Neuronal stem cell (in vitro differentiated cells): ENCODE data around the gene IRAK2.

Source experiments
- DNase-seq: peaks from one replicate; pipeline ENCODE4 v3.0.0-alpha.2; 2013; ENCODE audit warnings: low spot score
- H2AFZ ChIP-seq: one replicate; pipeline ENCODE4 v1.6.1; 2013; ENCODE audit warnings: mild to moderate bottlenecking, low read length, inconsistent platforms
- H2AK5ac ChIP-seq: 2 replicates; pipeline ENCODE4 v1.6.1; 2013; ENCODE audit warnings: low read depth, mild to moderate bottlenecking, inconsistent platforms, low read length, moderate library complexity, mixed read lengths
- H2BK120ac ChIP-seq: 2 replicates; pipeline ENCODE4 v1.6.1; 2013; ENCODE audit warnings: low read depth, mild to moderate bottlenecking, inconsistent platforms, low read length, moderate library complexity, mixed read lengths
- H2BK12ac ChIP-seq: one replicate; pipeline ENCODE4 v1.6.1; 2013; ENCODE audit warnings: low read length, inconsistent platforms
- H2BK15ac ChIP-seq: 2 replicates; pipeline ENCODE4 v1.6.1; 2013; ENCODE audit warnings: mild to moderate bottlenecking, low read length, inconsistent platforms, mixed read lengths
- H2BK5ac ChIP-seq: one replicate; pipeline ENCODE4 v1.6.1; 2013; ENCODE audit warnings: inconsistent platforms, mild to moderate bottlenecking, low read length, moderate library complexity
- H3K14ac ChIP-seq: one replicate; pipeline ENCODE4 v1.6.1; 2013; ENCODE audit warnings: low read length, inconsistent platforms
- H3K18ac ChIP-seq: 2 replicates; pipeline ENCODE4 v1.6.1; 2013; ENCODE audit warnings: low read length, inconsistent platforms
- H3K23ac ChIP-seq: 2 replicates; pipeline ENCODE4 v1.6.1; 2013; ENCODE audit warnings: low read depth, mild to moderate bottlenecking, mixed read lengths, low read length, inconsistent platforms; ENCODE audit not compliant: poor library complexity
- H3K27ac ChIP-seq: replicated peaks from 3 replicates; pipeline ENCODE4 v1.5.1; 2013; ENCODE audit warnings: low read length, inconsistent platforms
- H3K27me3 ChIP-seq, 3 experiments: 2 replicates each; pipeline ENCODE4 v1.6.1; 2013; ENCODE audit warnings: low read length in 3 of 3, mild to moderate bottlenecking in 2 of 3, inconsistent platforms in 1 of 3, low read depth in 1 of 3, mixed read lengths in 1 of 3, moderate library complexity in 1 of 3; ENCODE audit not compliant: control insufficient read depth in 3 of 3, insufficient read depth in 3 of 3
- H3K36me3 ChIP-seq, 2 donors: replicated peaks in 1 of 2; 2 replicates each; pipeline ENCODE4 v1.6.1; 2013; ENCODE audit warnings: low read length in 2 of 2; ENCODE audit not compliant: control insufficient read depth in 2 of 2, insufficient read depth in 2 of 2
- H3K4ac ChIP-seq: 2 replicates; pipeline ENCODE4 v1.6.1; 2013; ENCODE audit warnings: inconsistent platforms, mild to moderate bottlenecking, low read length, moderate library complexity
- H3K4me1 ChIP-seq, 2 donors: 1 replicate in 1 of 2; 2 replicates in 1 of 2; pipeline ENCODE4 v1.6.1; 2013; ENCODE audit warnings: low read length in 2 of 2, low read depth in 1 of 2; ENCODE audit not compliant: control insufficient read depth in 2 of 2, insufficient read depth in 1 of 2
- H3K4me2 ChIP-seq: one replicate; pipeline ENCODE4 v1.6.1; 2013; ENCODE audit warnings: mild to moderate bottlenecking, low read length, inconsistent platforms; ENCODE audit not compliant: insufficient read depth, poor library complexity, severe bottlenecking
- H3K4me3 ChIP-seq, 2 donors: 2 replicates each; pipeline ENCODE4 v1.5.1; 2013; ENCODE audit warnings: low read length in 2 of 2, mild to moderate bottlenecking in 2 of 2, inconsistent platforms in 1 of 2, moderate library complexity in 1 of 2
- H3K79me1 ChIP-seq: one replicate; pipeline ENCODE4 v1.6.1; 2013; ENCODE audit warnings: low read depth, mild to moderate bottlenecking, inconsistent platforms, low read length, moderate library complexity
- H3K9ac ChIP-seq: one replicate; pipeline ENCODE4 v1.6.1; 2013; ENCODE audit warnings: mild to moderate bottlenecking, low read depth, low read length, inconsistent platforms; ENCODE audit not compliant: poor library complexity
- H3K9me3 ChIP-seq, 2 donors: replicated peaks in 1 of 2; 2 replicates each; pipeline versions ENCODE3 to v1.6.1; 2013; ENCODE audit warnings: low read length in 2 of 2, mild to moderate bottlenecking in 2 of 2, inconsistent platforms in 1 of 2, low read depth in 1 of 2, mixed read lengths in 1 of 2, moderate library complexity in 1 of 2; ENCODE audit not compliant: control insufficient read depth in 2 of 2, insufficient read depth in 1 of 2
- H4K8ac ChIP-seq: one replicate; pipeline ENCODE4 v1.6.1; 2013; ENCODE audit warnings: low read depth, mild to moderate bottlenecking, inconsistent platforms, low read length, moderate library complexity
- H4K91ac ChIP-seq: one replicate; pipeline ENCODE4 v1.6.1; 2013; ENCODE audit warnings: low read length, low read depth, mild to moderate bottlenecking, inconsistent platforms; ENCODE audit not compliant: poor library complexity
- WGBS, 2 donors: extraction: QIAGEN DNeasy Blood & Tissue Kit; methylation state at CpG; one replicate each; pipeline ENCODE4 v1.1.7; 2013; ENCODE audit warnings: missing lambda C conversion rate in 2 of 2, mixed read lengths in 1 of 2; ENCODE audit not compliant: insufficient read length in 2 of 2, insufficient replicate concordance in 1 of 2; ENCODE audit errors: extremely low coverage in 2 of 2; 5-methylcytosine and 5-hydroxymethylcytosine counted together

Gene IRAK2

DNA sequence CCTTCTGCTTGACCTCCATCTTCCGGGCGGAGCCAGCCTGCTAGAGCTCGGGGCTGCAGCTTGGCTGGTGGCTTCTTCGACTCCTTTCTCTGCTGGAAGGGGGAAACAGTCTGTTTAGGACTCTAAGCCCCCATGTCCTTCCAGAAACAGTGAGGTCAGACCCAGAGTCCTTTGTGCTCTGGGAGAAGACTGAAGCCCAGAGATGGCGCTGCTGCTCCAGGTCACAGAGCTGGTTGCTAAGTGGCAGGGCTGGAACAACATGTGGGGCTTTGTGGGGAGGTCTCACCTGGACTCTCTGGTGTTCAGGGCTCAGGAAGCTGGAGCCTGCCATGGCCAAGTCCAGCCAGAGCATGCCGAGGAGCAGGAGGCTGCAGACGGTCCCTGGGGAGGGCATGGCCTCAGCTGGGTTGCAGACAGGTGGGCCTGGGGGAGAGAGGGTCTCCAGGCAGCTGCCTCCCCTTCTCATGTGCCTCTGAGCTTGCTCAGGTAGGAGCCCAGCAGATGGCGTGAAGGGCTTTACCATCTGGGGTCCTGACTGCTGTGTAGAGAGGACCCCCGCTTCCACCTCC, 125.2 kb downstream of the IRAK2 start:
- no peak overlapping the region for H3K23ac ChIP-seq
- no peak overlapping the region for H3K4me3 ChIP-seq
- H3K27me3 ChIP-seq = no peaks in the 10 kb centered on the region
- no peaks in the 10 kb centered on the region for H3K9me3 ChIP-seq
- H3K18ac ChIP-seq = peak overlapping the region; percentile 71
- peak overlapping the region; percentile 46 for H3K9ac ChIP-seq
- peaks cover 10 to 18% of the 10 kb centered on the region in 2 donors for H3K4me1 ChIP-seq
- H4K8ac ChIP-seq = no peak overlapping the region
- peak overlapping the region; percentile 40 for H2BK5ac ChIP-seq
- H2AFZ ChIP-seq = no peak overlapping the region
- H3K14ac ChIP-seq = peak overlapping the region; percentile 85
- H3K27ac ChIP-seq = no peak overlapping the region
- H3K79me1 ChIP-seq = no peaks in the 10 kb centered on the region
- H2BK15ac ChIP-seq = no peak overlapping the region
- H3K4ac ChIP-seq = no peak overlapping the region
- H3K4me2 ChIP-seq = no peak overlapping the region
- H2BK120ac ChIP-seq = no peak overlapping the region
- peak overlapping the region; percentile 58 for H2BK12ac ChIP-seq
- peak overlapping the region; percentile 50 for H2AK5ac ChIP-seq
- WGBS, 2 donors = no CpG with 5 or more reads among the region's 9 CpGs
- H3K36me3 ChIP-seq = peaks cover 2 to 62% of the 10 kb centered on the region in 2 donors
- no peak overlapping the region for H4K91ac ChIP-seq
- no peak for DNase-seq

DNA sequence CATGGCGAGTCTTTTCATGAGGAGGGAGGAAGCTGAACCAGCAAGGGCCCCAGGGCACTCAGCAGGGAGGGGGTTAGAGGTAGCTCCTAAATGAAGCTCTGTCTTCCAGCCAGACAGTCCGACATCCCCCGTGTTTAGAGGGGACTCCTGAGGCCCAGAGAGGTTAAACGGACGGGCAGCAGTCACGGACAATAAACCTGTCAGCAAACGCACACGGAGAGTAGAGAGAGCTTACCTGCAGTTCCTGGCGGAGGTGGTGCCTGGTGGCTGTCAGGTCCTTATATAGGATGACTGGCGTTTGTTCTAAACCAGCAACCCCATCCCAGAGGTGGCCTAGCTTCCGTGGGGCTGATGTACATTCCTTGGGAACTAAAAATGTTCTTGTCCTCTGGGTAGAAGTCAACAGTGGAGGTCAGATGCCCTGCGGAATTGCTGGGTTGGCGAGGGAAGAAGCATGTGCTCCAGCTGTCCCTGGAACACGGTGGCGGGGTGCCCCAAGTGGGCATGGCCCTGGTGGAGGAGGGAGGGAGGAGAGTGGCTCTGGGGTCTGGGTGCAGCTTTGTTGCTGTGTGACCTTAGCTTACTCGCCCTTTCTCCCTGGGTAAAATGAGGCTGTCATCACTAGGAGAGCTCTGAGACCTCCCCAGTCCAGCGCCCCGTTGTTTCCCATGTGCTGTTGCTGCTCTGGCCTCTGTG, 125.9 kb downstream of the IRAK2 start:
- no peak overlapping the region for H3K4me2 ChIP-seq
- no peak overlapping the region for H3K18ac ChIP-seq
- WGBS, 2 donors = no CpG with 5 or more reads among the region's 18 CpGs
- H2AFZ ChIP-seq = no peak overlapping the region
- no peak overlapping the region for H3K27ac ChIP-seq
- no peak overlapping the region for H3K9ac ChIP-seq
- no peaks in the 10 kb centered on the region for H3K27me3 ChIP-seq
- no peak overlapping the region for H3K23ac ChIP-seq
- H2AK5ac ChIP-seq = no peak overlapping the region
- no peak overlapping the region for H2BK5ac ChIP-seq
- no peaks in the 10 kb centered on the region for H3K79me1 ChIP-seq
- H3K4me1 ChIP-seq = peaks cover 6 to 12% of the 10 kb centered on the region in 2 donors
- H2BK12ac ChIP-seq = no peak overlapping the region
- no peak overlapping the region for H3K4ac ChIP-seq
- H2BK120ac ChIP-seq = no peak overlapping the region
- no peak for DNase-seq
- H3K9me3 ChIP-seq = no peaks in the 10 kb centered on the region
- H2BK15ac ChIP-seq = no peak overlapping the region
- no peak overlapping the region for H4K91ac ChIP-seq
- H4K8ac ChIP-seq = no peak overlapping the region
- H3K14ac ChIP-seq = no peak overlapping the region
- peaks cover 2 to 57% of the 10 kb centered on the region in 2 donors for H3K36me3 ChIP-seq
- peak overlapping the region in 1 of 2 donors; percentile 50 for H3K4me3 ChIP-seq

DNA sequence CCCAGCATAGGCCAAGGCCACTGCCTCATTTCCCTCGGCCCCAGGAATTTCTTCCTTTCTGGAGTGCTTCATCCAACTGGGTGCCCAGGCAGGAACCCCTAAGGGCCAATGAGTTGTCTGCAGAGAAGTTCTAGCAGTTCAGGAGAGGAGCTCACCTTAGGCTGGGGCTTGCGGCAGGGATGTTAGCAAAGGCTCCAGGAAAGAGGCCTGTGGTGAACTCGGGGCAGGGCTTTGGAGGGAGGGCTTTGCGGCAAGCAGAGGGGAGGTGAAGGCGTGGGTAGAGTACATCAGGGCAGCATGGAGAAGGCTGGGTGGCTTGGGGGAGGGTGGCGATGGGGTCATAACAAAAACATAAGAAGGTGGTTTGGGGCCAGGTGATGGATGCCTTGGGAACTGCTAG, 126.9 kb downstream of the IRAK2 start:
- Histone ChIP-seq H3K14ac (no peak overlapping the region), H2BK15ac (no peak overlapping the region), H3K27me3 (no peaks in the 10 kb centered on the region), H2BK12ac (no peak overlapping the region), H2AK5ac (no peak overlapping the region), H3K23ac (no peak overlapping the region), H3K9me3 (no peaks in the 10 kb centered on the region), H2BK5ac (no peak overlapping the region), H4K91ac (no peak overlapping the region), H2BK120ac (no peak overlapping the region), H3K4ac (no peak overlapping the region), H2AFZ (no peak overlapping the region), H3K18ac (no peak overlapping the region), H3K36me3 (peaks cover 2 to 51% of the 10 kb centered on the region in 2 donors), H3K9ac (no peak overlapping the region), H3K4me2 (no peak overlapping the region), H3K4me1 (peaks cover 6% of the 10 kb centered on the region in 2 donors), H3K27ac (no peak overlapping the region), H3K79me1 (no peaks in the 10 kb centered on the region), H3K4me3 (no peak overlapping the region), H4K8ac (no peak overlapping the region)
- WGBS, 2 donors = no CpG with 5 or more reads among the region's 6 CpGs
- no peak for DNase-seq

DNA sequence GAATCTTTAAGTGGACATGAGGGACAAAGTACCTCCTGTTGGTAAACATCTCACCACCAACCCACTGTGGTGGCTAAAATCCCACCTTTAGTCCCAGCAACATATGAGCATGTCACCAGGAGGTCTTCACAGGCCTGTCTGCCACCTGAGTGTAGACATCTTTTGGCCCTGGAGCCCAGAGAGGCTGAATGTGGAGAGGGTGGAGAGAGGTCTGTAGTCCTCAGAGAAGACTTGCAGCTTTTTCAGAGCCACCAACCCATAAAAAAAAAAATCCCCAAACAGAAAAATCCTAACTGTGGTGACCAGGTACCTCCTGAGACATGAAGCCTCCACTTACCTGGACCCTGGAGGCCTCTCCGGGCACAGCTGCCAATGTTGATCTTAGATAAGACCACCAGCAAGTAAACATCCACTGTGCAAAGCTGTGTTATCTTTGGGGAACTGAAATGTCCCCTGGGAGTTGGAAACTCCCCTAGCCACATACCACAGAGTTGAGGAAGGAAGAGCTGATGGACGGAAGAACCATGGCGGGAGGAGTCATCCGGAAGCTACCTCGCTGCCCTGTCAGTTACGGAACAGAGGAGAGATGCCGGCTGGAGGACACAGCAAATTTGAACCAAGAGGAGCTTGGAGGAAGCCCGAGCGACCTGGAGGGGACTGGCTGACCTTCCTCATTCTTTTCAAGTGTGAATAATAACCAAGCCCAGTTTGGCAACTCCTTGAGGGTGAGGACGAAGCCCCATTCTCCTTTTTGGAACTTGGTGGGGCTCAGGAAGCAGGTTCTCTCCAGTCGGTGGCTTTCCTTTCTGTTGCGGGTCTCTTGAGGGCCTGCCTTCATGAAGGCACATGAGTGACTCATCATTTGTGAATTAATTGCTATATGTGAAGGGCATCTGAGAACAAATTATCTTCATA, 128.0 kb downstream of the IRAK2 start, which contains the start of gene GHRL:
TSS of gene GHRL (minus strand) at position 443 of the 915 bp plus-strand sequence. CDS start 2,767 bp downstream, outside the sequence.
- Histone ChIP-seq H3K9ac (no peak within 1 kb of the TSS), H3K27me3 (no peaks in the 10 kb centered on the region), H3K23ac (no peak within 1 kb of the TSS), H3K18ac (no peak within 1 kb of the TSS), H2BK12ac (no peak within 1 kb of the TSS), H3K14ac (no peak within 1 kb of the TSS), H2BK15ac (no peak within 1 kb of the TSS), H4K91ac (no peak within 1 kb of the TSS), H4K8ac (peak within 1 kb of the TSS; percentile 55), H3K4me1 (peaks cover 0 to 4% of the 10 kb centered on the region in 2 donors), H3K4me3 (no peak within 1 kb of the TSS), H3K4ac (no peak within 1 kb of the TSS), H2AK5ac (no peak within 1 kb of the TSS), H2BK5ac (no peak within 1 kb of the TSS), H3K79me1 (no peaks in the 10 kb centered on the region), H3K36me3 (peaks cover 2 to 48% of the 10 kb centered on the region in 2 donors), H3K4me2 (no peak within 1 kb of the TSS), H2AFZ (no peak within 1 kb of the TSS), H3K9me3 (no peaks in the 10 kb centered on the region), H3K27ac (no peak within 1 kb of the TSS), H2BK120ac (no peak within 1 kb of the TSS)
- WGBS, 2 donors = no CpG with 5 or more reads among the region's 12 CpGs
- DNase-seq = no peak
